Activated CD4-positive, alpha-beta T cell treated with anti-CD3 and anti-CD28 coated beads, Interleukin-2, Interleukin-4, amounts not matched to agents 100 ng/mL and 50 ng/mL, durations not matched to agents 16 hours and 8 hours (primary cell): ENCODE results near the gene RDH11.
A peak's percentile ranks its signal among the peaks of the same experiment; 100 is the strongest.
"Not testable (repeated sequence)": the region's sequence is repeated elsewhere in the genome, so short reads cannot be mapped to it uniquely, and the experiment has no call there.

ENCODE experiments used
- DNase-seq: peaks from one replicate; pipeline ENCODE4 v3.0.0-alpha.2; 2020; ENCODE audit warnings: low spot score

RDH11 gene, protein sequence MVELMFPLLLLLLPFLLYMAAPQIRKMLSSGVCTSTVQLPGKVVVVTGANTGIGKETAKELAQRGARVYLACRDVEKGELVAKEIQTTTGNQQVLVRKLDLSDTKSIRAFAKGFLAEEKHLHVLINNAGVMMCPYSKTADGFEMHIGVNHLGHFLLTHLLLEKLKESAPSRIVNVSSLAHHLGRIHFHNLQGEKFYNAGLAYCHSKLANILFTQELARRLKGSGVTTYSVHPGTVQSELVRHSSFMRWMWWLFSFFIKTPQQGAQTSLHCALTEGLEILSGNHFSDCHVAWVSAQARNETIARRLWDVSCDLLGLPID

GRCh38 chr14:67695394-67695949 is at the start of gene RDH11:
Gene RDH11 (minus strand): TSS chr14:67695764. CDS start chr14:67695703, 61 bp downstream.
- DNase-seq: peak; percentile 93

DNA sequence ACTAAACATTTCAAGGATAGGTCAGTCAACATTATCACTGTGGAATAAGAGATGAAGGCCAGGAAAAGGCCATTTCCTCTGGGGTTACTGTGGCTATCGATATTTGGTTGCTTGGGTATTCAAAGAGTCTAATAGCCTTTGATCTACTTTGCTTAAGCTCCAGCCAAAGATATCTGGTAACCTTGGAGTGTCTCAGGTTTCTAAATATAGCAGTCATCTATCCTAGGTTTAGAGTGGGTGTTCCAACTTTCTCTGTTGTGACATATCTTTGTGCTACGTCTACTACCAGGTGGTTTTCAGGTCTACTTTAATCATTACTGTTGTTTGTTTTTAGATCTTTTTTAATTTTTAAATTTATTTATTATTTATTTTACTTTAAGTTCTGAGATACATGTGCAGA is 48.5 kb upstream of the RDH11 start:
- no peak for DNase-seq

DNA sequence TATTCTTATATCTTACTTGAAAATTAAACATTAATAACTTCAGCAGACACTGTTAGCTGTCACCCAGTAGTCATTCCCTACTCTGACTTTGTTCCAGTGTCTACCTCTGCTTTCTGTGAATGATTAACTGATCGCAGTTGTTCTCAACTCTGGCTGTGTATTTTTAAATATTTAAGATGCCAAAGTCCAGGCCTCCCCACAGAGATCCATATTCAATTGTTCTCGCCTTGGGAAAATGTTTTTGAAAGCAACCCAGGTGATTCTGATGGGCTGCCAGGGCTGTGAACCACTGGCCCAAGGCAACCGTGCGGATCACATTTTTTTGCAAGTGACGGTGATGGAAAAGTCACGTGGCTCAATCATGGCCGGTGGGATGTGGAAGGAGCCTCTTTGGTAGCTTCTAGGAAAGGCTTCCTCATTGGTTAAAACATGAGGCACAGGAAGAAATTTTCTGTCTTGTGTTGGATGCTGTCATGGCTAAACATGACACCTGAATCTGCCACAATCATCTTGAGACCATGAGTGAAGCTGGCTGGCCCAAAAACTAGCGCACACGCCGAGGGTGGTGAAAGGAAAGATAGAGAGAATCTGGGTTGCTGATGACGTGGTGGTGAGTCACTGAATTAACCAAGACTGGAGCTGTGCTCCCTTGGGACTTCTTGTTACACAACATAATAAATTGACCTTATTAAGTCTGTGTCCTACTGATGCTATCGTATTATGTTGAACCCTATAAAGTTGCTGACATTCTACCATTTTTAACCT is 43.4 kb upstream of the RDH11 start:
- no peak for DNase-seq

DNA sequence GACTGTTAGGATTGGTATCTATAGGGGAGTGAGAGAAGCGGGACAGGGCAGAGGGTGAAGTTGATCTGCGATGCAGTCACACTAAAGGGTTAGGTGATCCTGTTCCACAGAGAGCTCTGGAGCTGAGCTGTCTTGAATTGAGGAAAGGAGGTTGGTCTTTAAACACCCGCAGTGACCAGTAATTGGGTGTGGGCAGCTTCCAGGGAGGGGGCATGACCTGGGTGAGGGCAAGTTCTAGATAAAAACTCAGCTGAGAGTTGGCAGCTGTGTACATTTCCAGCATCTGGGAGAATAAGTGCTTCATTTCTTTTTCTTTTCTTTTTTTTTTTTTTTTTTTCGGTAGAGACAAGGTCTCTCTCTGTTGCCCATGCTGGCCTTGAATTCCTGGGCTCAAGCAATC is 41.2 kb upstream of the RDH11 start:
- DNase-seq: no peak

- DNase-seq: no peak
Observed at GRCh38 chr14:67735336-67736147, 40.0 kb upstream of the RDH11 start.

DNA sequence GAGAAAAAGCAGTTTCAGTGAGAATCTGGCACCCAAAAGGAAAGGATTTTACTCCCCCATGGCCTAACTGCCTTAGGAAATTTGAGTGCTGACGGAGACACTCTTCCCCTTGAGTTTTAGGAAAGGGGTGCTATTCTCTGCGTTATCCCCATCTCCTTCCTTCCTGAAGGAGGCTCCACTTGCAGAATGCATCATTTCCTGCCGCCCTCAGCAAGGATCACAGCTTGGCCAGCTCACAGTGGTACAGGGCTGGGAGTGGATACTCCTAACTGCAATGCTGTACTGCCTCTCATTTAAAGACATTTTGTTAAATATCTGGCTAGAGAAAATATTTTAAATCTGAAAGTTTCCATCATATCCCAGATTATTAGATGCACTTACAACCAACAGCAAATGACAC is 39.1 kb upstream of the RDH11 start:
- DNase-seq: no peak

- DNase-seq: no peak
Observed at GRCh38 chr14:67733616-67734015, 38.1 kb upstream of the RDH11 start.

- no peak for DNase-seq
Observed at GRCh38 chr14:67729072-67729885, 33.7 kb upstream of the RDH11 start.

- DNase-seq: no peak
Observed at GRCh38 chr14:67728258-67728657, 32.7 kb upstream of the RDH11 start.

- no peak for DNase-seq
Observed at GRCh38 chr14:67727361-67727760, 31.8 kb upstream of the RDH11 start.

GRCh38 chr14:67725171-67725570 is 29.6 kb upstream of the RDH11 start:
- no peak for DNase-seq

- DNase-seq: no peak
Observed at GRCh38 chr14:67722293-67722692, 26.7 kb upstream of the RDH11 start.

DNA sequence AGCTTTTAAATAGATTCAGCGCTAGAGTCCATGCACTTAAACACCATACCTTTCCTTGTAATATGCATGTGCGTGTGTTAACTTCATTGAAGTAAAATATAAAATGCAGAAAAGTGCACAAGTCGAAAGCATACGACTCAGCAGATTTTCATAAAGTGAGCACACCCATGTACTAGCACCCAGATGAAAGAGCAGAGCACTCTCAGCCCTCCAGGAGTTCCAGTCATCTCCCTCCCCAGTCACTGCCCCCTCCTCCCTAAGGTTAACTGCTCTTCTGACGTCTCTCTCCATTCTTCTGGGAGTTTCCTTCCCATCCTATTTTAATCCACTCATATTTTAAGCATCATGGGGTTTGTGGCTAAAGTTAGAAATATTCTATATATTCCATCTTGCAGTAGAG is 26.3 kb upstream of the RDH11 start:
- no peak for DNase-seq

GRCh38 chr14:67719866-67720265 is 24.3 kb upstream of the RDH11 start:
- DNase-seq: no peak

DNA sequence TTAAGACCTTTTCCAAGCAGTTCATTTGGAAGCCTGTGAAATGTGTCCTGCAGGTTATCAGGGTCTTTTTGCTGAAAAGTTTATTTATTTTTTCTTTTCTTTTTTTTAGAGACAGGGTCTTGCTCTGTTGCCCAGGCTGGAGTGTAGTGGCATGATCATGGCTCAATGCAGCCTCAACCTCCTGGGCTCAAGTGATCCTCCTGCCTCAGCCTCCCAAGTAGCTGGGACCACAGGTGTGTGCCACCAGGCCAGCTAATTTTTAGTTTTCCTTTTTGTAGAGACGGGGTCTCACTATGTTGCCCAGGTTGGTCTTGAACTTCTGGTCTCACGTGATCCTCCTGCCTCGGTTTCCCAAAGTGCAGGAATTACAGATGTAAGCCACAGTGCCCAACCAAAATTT is 23.8 kb upstream of the RDH11 start:
- DNase-seq: not testable (repeated sequence)

GRCh38 chr14:67718265-67718664 is 22.7 kb upstream of the RDH11 start:
- DNase-seq: no peak

DNA sequence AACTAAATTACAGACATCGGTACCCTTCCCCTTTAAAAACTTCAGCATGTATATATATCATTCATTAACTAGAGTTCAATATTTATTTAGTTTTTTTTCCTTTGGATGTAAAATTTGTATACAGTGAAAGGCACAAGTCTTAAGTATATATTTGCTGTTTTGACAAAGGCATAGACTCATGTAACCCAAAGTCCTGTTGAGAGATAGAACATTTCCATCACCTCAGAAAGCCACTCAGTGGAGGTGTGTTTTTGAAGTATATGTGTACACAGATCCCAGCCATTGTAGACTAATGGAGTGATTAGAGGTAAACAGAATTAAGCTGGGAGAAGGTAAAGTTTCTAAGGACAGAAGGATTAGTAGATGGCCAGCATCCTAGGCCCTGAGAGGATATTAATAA is 21.5 kb upstream of the RDH11 start:
- DNase-seq: no peak

GRCh38 chr14:67710209-67710608 is 14.6 kb upstream of the RDH11 start:
- DNase-seq: no peak

DNA sequence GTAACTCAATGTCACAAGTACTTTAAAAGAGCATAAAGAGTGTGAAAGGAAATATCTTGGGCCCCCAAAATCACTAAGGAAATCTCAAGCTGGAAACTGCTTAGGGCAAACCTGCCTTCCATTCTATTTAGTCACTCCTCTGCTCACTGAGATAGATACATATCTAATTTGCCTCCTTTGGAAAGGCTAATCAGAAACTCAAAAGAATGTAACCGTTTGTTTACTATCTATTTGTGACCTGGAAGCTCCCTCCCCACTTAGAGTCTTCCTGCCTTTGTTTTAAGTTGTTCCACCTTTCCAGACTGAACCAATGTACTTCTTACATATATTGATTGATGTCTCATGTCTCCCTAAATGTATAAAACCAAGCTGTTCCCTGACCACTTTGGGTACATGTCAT is 14.2 kb upstream of the RDH11 start:
- DNase-seq: not testable (repeated sequence)

DNA sequence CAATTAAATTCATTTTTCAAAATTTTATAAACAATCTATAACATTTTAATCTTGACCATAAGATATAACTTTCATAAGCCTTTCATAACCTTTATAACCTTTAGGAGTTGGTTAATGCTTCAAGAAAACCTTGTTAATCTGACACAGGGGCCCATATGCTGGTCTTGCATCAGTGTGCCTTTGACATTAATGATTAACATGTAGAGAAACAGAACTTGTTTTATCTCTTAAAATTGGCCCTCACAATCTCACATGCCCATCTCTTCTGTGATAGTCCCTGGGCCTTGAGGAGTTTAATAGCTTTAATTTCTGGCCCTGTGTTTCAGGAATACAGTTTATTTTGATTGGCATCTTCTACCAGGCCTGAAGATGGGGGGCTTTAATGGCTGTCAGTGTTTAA is 13.8 kb upstream of the RDH11 start:
- DNase-seq: not testable (repeated sequence)

DNA sequence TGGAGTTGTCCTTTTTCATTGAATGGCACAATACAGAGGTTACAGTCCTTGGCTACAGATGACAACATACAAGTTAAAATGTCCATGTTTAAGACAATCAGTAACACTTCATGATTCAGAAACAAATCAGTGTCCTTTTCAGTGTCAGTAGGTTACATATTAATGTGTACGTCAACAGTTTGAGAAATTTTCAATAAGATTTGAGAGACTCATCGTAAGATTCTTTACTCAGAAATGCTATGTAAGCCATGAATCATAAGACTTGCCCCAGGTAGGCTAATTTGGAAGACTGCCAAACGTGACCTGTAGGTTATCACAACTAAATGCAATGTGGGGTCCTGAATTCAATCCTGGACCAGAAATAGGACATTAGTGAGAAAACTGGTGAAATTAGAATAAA is 9.6 kb upstream of the RDH11 start:
- DNase-seq: no peak
